Activated CD4-positive, CD25-positive, alpha-beta regulatory T cell (primary cell): ENCODE results near the gene PPP4R3C.
"Not testable (repeated sequence)": the region's sequence is repeated elsewhere in the genome, so short reads cannot be mapped to it uniquely, and the experiment has no call there.

Source experiments
- DNase-seq, 4 experiments: peaks; one replicate each; lab custom pipeline; 2025; lab: John Stamatoyannopoulos, UW

Gene PPP4R3C

DNA sequence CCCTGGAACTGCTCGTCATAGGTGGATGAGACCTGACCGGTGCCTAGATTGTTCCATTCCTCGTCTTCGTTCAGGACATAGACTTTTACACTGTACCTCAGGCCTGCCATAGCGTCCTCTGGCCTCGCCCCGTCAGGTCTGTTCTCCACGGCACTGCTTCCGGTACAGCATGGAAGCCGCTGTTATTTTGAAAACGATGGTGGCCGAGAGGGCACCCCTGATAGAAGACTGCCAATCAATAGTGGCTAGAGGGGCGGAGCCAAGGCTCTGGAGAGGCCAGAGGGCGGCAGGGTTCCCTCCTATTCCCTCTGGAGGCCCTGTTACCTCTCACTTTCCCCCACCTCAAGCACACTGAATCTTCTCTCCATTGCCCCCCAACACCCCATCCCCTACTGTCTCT is at the start of gene PPP4R3C:
TSS of gene PPP4R3C (minus strand) at position 155 of the 400 bp plus-strand sequence. CDS start at position 110, 45 bp downstream.
- no peak for DNase-seq

DNA sequence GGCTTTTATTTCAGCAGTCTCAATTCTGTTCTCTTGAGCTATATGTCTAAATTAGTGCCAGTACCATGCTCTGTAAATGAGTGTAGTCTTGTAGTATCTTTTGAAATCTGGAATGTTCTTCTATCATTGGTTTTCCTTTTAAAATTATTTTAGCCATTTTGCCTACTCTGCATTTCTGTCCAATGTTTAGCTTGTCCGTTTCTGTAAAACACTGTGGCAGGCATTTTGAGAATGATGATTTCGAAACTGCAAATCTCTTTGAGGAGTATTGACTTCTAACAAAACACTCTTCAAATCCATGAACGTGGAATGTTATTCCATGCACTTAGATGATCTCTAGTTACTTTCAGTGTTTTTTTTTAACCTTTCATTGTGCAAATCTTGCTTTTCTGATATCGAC is 28.3 kb upstream of the PPP4R3C start:
- DNase-seq, result no peak

DNA sequence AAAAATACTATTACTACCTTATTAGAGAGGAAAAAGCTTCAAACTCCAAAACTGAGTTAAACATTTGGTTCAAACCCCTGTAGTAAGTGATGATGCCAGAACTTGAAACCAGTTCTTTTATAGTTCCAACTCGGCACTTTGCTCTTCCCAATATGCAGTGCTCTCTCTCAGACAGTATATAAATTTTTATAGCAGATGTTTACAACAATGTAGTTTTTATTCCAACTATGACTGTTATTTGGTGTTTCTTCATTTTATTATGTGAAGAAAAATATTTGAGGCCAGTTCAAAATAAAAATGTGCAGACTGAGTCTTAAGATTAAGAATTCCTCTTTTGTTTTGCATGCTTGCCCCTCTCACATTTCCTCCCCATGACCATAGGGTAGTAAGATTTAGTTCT is 2.9 kb upstream of the PPP4R3C start:
- no peak for DNase-seq

DNA sequence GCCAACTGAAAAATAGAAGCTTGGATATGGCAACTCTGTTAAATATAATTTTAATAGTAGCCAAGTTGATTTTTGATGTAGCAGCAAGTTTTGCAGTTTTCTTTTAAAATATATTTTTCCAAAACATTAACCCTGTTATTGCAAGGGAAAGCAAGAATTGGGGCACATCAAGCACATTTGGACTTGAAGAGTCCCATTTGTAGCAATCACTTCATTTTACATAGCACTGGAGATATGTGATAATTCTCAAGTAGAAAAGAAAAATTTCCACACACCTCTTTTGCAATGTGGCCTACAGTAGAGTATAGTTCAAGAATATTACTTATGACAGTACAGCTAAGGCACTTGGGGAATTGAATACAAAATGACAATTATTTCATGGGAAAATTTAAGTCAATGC is 1.9 kb upstream of the PPP4R3C start:
- no peak for DNase-seq

DNA sequence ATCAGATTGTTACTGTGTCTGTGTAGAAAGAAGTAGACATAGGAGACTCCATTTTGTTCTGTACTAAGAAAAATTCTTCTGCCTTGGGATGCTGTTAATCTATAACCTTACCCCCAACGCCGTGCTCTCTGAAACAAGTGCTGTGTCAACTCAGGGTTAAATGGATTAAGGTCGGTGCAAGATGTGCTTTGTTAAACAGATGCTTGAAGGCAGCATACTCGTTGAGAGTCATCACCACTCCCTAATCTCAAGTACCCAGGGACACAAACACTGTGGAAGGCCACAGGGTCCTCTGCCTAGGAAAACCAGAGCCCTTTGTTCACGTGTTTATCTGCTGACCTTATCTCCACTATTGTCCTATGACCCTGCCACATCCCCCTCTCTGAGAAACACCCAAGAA is 4.0 kb downstream of the PPP4R3C start:
- DNase-seq, result not testable (repeated sequence)

DNA sequence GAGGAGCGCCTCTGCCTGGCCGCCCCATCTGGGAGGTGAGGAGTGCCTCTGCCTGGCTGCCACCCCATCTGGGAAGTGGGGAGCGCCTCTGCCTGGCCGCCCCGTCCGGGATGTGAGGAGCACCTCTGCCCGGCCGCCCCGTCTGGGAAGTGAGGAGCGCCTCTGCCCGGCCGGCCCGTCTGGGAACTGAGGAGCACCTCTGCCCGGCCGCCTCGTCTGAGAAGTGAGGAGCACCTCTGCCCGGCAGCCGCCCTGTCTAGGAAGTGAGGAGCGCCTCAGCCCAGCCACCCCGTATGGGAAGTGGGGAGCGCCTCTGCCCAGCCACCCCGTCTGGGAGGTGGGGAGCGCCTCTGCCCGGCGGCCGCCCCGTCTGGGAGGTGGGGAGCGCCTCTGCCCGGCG is 4.6 kb downstream of the PPP4R3C start:
- not testable (repeated sequence) for DNase-seq

DNA sequence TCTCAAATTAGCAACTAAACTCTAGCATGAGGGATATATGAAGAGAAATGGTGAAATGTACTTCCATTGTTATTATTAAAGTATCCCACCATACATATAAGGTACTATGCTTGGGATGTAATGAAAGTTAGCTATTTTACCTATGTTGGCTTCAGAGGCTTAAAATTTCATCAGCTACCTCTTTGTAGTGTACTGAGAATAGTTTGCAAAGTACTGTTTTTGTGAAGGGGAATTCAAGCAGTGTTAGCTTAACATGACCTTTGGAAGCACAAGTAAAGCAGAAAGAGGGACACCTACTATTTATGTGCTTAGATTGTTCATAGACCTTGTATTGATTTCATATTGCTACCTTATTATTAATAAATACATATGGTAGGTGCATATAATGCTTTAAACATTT is 11.8 kb downstream of the PPP4R3C start:
- no peak for DNase-seq

DNA sequence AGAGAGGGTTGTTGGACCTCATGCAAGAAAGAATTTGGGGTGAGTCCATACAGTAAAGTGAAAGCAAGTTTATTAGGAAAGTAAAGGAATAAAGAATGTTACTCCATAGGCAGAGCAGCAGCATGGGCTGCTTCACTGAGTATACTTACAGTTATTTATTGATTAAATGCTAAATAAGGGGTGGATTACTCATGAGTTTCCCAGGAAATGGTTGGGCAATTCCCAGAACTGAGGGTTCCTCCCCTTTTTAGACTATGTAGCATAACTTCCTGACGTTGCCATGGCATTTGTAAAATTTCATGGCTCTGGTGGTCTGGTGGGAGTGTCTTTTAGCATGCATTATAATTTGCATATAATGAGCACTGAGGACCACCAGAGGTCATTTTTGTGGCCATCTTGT is 16.7 kb downstream of the PPP4R3C start:
- DNase-seq, result no peak

DNA sequence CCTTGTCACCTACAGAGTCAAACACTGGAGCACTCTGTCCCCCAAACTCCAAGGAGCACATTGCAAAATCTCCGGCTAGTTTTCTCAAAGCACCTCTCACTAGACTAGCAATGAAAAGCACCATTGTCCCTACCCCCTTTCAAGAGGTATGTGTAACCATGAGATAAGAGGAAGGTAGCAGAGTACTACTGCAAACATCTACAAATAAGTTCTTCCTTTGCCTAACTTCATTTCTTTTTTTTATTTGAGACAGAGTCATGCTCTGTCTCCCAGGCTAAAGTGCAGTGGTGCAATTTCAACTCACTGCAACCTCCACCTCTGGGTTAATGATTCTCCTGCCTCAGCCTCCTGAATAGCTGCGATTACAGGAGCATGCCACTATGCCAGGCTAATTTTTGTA is 17.7 kb downstream of the PPP4R3C start:
- no peak for DNase-seq

DNA sequence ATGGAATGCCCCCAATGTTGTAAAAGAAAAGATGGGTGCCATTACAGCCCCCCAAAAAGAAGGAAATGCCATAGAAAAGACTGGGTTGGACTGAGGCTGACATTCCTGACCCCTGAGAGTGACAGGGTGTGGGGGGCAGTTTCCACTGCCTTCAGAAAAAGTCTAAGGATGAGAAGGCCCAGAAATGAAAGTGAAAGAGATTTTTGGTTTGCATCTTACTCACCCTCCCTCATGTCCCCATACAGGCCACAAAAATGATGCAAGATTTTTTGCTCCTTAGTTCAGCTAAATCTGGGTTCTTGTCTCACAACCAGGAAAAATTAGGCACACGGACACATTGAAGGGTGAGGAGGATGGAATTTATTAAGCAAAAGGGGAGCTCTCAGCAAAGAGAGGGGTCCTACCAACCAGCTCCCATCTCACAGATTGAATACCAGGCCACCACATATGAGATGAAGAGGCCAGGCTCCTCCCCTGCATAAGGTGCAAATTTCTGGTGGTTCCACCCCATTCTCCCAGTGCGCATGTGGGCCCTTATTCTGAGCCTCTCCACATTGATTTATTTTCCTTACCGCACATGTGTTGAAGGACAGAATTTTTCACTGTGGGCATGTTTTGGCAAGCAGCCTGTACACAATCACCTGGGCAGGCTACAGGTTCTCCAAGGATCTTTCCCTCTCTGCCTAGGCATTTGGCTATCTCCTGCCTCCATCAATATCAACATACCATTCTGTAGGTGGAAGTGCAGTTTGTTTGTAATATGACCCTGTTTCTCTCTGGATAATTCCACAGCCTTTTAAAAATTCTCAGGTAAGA is 18.8 kb downstream of the PPP4R3C start:
- DNase-seq, result no peak

DNA sequence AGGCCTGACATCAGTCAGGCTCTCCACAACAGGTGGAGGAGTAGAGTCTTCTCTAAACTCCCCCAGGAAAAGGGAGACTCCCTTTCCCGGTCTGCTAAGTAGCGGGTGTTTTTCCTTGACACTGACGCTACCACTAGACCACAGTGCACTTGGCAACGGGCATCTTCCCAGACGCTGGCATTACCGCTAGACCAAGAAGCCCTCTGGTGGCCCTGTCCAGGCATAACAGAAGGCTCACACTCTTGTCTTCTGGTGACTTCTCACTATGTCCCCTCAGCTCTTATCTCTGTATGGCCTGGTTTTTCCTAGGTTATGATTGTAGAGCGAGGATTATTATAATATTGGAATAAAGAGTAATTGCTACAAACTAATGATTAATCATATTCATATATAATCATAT is 20.7 kb downstream of the PPP4R3C start:
- not testable (repeated sequence) for DNase-seq

DNA sequence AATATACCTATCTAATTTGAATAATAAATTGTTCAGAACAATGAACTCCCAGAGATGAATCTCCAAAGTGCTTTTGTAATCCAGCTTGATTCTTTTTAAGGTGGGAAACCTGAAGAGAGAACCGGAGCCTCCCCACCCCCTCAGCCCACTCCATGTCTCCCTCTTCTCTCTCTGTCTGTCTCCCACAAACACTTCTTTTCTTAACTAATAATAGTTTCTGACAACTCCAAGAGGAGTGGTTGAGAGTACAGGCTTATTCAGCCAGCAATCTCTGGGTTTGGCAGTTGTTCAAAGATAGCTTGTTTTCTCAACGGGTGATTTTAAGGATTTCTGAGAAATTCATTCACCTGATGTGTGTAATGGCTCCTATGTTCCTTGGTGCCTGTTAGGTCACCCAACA is 23.4 kb downstream of the PPP4R3C start:
- no peak for DNase-seq

DNA sequence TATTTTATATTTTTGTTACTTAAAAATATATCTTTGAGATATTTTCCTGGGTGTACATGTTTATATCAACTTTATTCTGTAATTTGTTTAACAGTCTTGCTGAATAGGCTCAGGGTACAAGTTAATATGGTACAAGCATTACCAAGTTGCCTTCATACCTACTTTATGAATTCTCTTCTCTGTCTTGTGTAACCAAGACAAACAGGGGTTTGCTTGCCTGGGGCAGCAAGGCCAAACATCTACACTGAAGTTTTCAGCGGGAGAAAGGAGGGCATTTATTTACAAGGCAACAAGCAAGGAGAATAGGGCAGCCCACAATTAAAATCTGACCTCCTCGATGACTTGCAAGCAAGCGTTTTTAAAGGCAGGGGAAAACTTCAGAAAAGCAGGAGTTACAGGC is 24.2 kb downstream of the PPP4R3C start:
- DNase-seq, result no peak

DNA sequence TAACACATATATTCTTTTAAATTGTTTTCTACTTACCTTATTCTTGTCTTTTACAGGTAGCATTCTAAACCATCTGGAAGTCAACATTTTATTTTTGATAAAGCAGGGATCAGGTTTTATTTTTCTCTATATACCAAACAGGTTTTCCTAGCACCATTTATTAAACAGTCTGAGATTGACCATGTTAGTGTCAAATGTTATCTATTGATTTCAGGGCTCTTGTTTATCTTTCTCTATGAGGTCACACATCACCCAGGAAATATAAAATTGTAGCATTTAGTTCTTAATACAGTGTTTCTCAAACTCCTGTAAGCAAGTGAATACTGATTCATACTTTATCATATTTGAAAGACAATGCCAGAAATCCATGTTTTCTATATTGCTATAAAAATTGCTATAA is 28.1 kb downstream of the PPP4R3C start:
- DNase-seq, result no peak
